Natural killer cell treated with Interleukin-12 subunit alpha and Interleukin-12 subunit beta and Interleukin-15 and Interleukin-18, amount 100 ng/mL, for 72 hours (primary cell): ENCODE data around the gene DHRS2. TPM values are rescaled to one million over a fixed set of nuclear protein-coding genes. Genes with fewer than 3 reads are reported as not detected.
A peak's percentile ranks its signal among the peaks of the same experiment; 100 is the strongest.

Experiments used
- ATAC-seq, 2 donors: fragments of 150-1000 bp; cut with Tn5 transposase in 1 of 2; sonication (Bioruptor Pico), chemical (Tn5 transposase) in 1 of 2; 2 replicates each; pipeline ENCODE4 v1.10.0; 2021
- DNase-seq: peaks from one replicate; pipeline ENCODE4 v3.0.0; 2022; ENCODE audit warnings: low spot score
- H3K27ac Mint-ChIP-seq, 2 donors: 1 replicate in 1 of 2; 2 replicates in 1 of 2; pipeline ENCODE4 v1.8.0; 2022; ENCODE audit warnings: mixed read lengths in 2 of 2, mild to moderate bottlenecking in 1 of 2, moderate library complexity in 1 of 2
- H3K27me3 Mint-ChIP-seq, 2 donors: 1 replicate in 1 of 2; 2 replicates in 1 of 2; pipeline ENCODE4 v1.8.0; 2022; ENCODE audit warnings: mixed read lengths in 2 of 2
- H3K36me3 Mint-ChIP-seq: one replicate; pipeline ENCODE4 v1.8.0; 2022; ENCODE audit warnings: mixed read lengths
- H3K4me1 Mint-ChIP-seq, 2 donors: 1 replicate in 1 of 2; 2 replicates in 1 of 2; pipeline ENCODE4 v1.8.0; 2022; ENCODE audit warnings: low read depth in 2 of 2, mixed read lengths in 2 of 2, mild to moderate bottlenecking in 1 of 2
- H3K4me3 Mint-ChIP-seq: one replicate; pipeline ENCODE4 v1.8.0; 2022; ENCODE audit warnings: mixed read lengths
- H3K9me3 Mint-ChIP-seq: 2 replicates; pipeline ENCODE4 v1.8.0; 2022; ENCODE audit warnings: mixed read lengths
- total RNA-seq, 2 donors: library from RNA; stranded (reverse); gene quantifications; one replicate each; pipeline ENCODE4 v1.2.3, GENCODE V29; 2022

Gene DHRS2
- total RNA-seq, 2 donors from 2014 or later, result 0.57 to 1.5 TPM

- ATAC-seq, result no peak
- peaks cover 10% of the 10 kb centered on the region for H3K36me3 Mint-ChIP-seq
- peaks cover 0 to 2% of the 10 kb centered on the region in 2 donors for H3K4me1 Mint-ChIP-seq
- no peak overlapping the region for H3K27ac Mint-ChIP-seq
- peaks cover 5% of the 10 kb centered on the region for H3K9me3 Mint-ChIP-seq
- peaks cover 17 to 22% of the 10 kb centered on the region in 2 donors for H3K27me3 Mint-ChIP-seq
- H3K4me3 Mint-ChIP-seq, result no peak overlapping the region
- no peak for DNase-seq
Measured at GRCh38 chr14:23620177-23620702, 15.9 kb upstream of the DHRS2 start.

- no peak overlapping the region for H3K27ac Mint-ChIP-seq
- no peak for DNase-seq
- peaks cover 5% of the 10 kb centered on the region for H3K9me3 Mint-ChIP-seq
- H3K27me3 Mint-ChIP-seq, result peaks cover 17 to 22% of the 10 kb centered on the region in 2 donors
- H3K4me3 Mint-ChIP-seq, result no peak overlapping the region
- peaks cover 0 to 2% of the 10 kb centered on the region in 2 donors for H3K4me1 Mint-ChIP-seq
- no peak for ATAC-seq
- peaks cover 11% of the 10 kb centered on the region for H3K36me3 Mint-ChIP-seq
Measured at GRCh38 chr14:23621204-23621931, 14.8 kb upstream of the DHRS2 start.

- peaks cover 11% of the 10 kb centered on the region for H3K36me3 Mint-ChIP-seq
- no peak overlapping the region for H3K27ac Mint-ChIP-seq
- H3K9me3 Mint-ChIP-seq, result peaks cover 5% of the 10 kb centered on the region
- no peak for ATAC-seq
- no peak for DNase-seq
- no peak overlapping the region for H3K4me3 Mint-ChIP-seq
- peaks cover 0 to 2% of the 10 kb centered on the region in 2 donors for H3K4me1 Mint-ChIP-seq
- peaks cover 17 to 23% of the 10 kb centered on the region in 2 donors for H3K27me3 Mint-ChIP-seq
Measured at GRCh38 chr14:23621932-23622730, 14.0 kb upstream of the DHRS2 start.

- peaks cover 5% of the 10 kb centered on the region for H3K9me3 Mint-ChIP-seq
- no peak for ATAC-seq
Measured at GRCh38 chr14:23622990-23623389, 13.2 kb upstream of the DHRS2 start.

GRCh38 chr14:23623962-23624361 is 12.2 kb upstream of the DHRS2 start:
- Mint-ChIP-seq H3K27ac (no peak overlapping the region), H3K36me3 (peaks cover 11% of the 10 kb centered on the region), H3K27me3 (peaks cover 17 to 24% of the 10 kb centered on the region in 2 donors), H3K4me1 (peaks cover 0 to 2% of the 10 kb centered on the region in 2 donors), H3K9me3 (peaks cover 5% of the 10 kb centered on the region), H3K4me3 (no peak overlapping the region)
- ATAC-seq (no peak), DNase-seq (no peak)

More at GRCh38 chr14:23622990-23623389, 13.2 kb upstream of the DHRS2 start:
- Mint-ChIP-seq H3K4me3 (no peak overlapping the region), H3K27ac (no peak overlapping the region), H3K27me3 (peaks cover 17 to 24% of the 10 kb centered on the region in 2 donors), H3K36me3 (peaks cover 11% of the 10 kb centered on the region), H3K4me1 (peaks cover 0 to 2% of the 10 kb centered on the region in 2 donors)
- no peak for DNase-seq

GRCh38 chr14:23624830-23625404 is 11.2 kb upstream of the DHRS2 start:
- H3K9me3 Mint-ChIP-seq, result peaks cover 5% of the 10 kb centered on the region
- H3K27ac Mint-ChIP-seq, result no peak overlapping the region
- H3K36me3 Mint-ChIP-seq, result peaks cover 11% of the 10 kb centered on the region
- no peak for ATAC-seq
- no peak overlapping the region for H3K4me3 Mint-ChIP-seq
- peaks cover 14 to 23% of the 10 kb centered on the region in 2 donors for H3K27me3 Mint-ChIP-seq
- DNase-seq, result no peak
- no peaks in the 10 kb centered on the region for H3K4me1 Mint-ChIP-seq

- DNase-seq, result no peak
- Mint-ChIP-seq H3K36me3 (peaks cover 11% of the 10 kb centered on the region), H3K9me3 (peaks cover 5% of the 10 kb centered on the region), H3K27me3 (peaks cover 0 to 17% of the 10 kb centered on the region in 2 donors), H3K4me1 (peaks cover 2% of the 10 kb centered on the region in 2 donors), H3K4me3 (no peak overlapping the region), H3K27ac (no peak overlapping the region)
- ATAC-seq, result no peak
Measured at GRCh38 chr14:23626946-23627345, 9.2 kb upstream of the DHRS2 start.

GRCh38 chr14:23627961-23628360 is 8.2 kb upstream of the DHRS2 start:
- H3K9me3 Mint-ChIP-seq, result peaks cover 5% of the 10 kb centered on the region
- H3K4me1 Mint-ChIP-seq, result peaks cover 6 to 7% of the 10 kb centered on the region in 2 donors
- H3K27me3 Mint-ChIP-seq, result peaks cover 0 to 10% of the 10 kb centered on the region in 2 donors
- DNase-seq (no peak), ATAC-seq (no peak)
- H3K4me3 Mint-ChIP-seq, result no peak overlapping the region
- H3K36me3 Mint-ChIP-seq, result peaks cover 11% of the 10 kb centered on the region
- no peak overlapping the region for H3K27ac Mint-ChIP-seq

- Mint-ChIP-seq H3K36me3 (peaks cover 11% of the 10 kb centered on the region), H3K27ac (no peak overlapping the region), H3K9me3 (peaks cover 5% of the 10 kb centered on the region), H3K4me1 (peaks cover 6 to 7% of the 10 kb centered on the region in 2 donors), H3K4me3 (no peak overlapping the region), H3K27me3 (peaks cover 0 to 11% of the 10 kb centered on the region in 2 donors)
- DNase-seq (no peak), ATAC-seq (no peak)
Measured at GRCh38 chr14:23629204-23629603, 7.0 kb upstream of the DHRS2 start.

GRCh38 chr14:23629832-23630396 is 6.2 kb upstream of the DHRS2 start:
- Mint-ChIP-seq H3K4me3 (no peak overlapping the region), H3K36me3 (peaks cover 3% of the 10 kb centered on the region), H3K9me3 (no peaks in the 10 kb centered on the region), H3K27me3 (peaks cover 0 to 5% of the 10 kb centered on the region in 2 donors), H3K27ac (no peak overlapping the region), H3K4me1 (peaks cover 6 to 7% of the 10 kb centered on the region in 2 donors)
- ATAC-seq (no peak), DNase-seq (no peak)

- Mint-ChIP-seq H3K4me1 (peaks cover 6 to 7% of the 10 kb centered on the region in 2 donors), H3K27me3 (peaks cover 0 to 5% of the 10 kb centered on the region in 2 donors), H3K36me3 (no peaks in the 10 kb centered on the region), H3K27ac (no peak overlapping the region), H3K4me3 (no peak overlapping the region), H3K9me3 (no peaks in the 10 kb centered on the region)
- no peak for ATAC-seq
- no peak for DNase-seq
Measured at GRCh38 chr14:23630687-23631086, 5.5 kb upstream of the DHRS2 start.

GRCh38 chr14:23631234-23631633 is 4.9 kb upstream of the DHRS2 start:
- H3K36me3 Mint-ChIP-seq, result no peaks in the 10 kb centered on the region
- no peaks in the 10 kb centered on the region for H3K9me3 Mint-ChIP-seq
- DNase-seq (no peak), ATAC-seq (no peak)
- H3K27me3 Mint-ChIP-seq, result peaks cover 0 to 5% of the 10 kb centered on the region in 2 donors
- H3K27ac Mint-ChIP-seq, result no peak overlapping the region
- H3K4me1 Mint-ChIP-seq, result peaks cover 6 to 7% of the 10 kb centered on the region in 2 donors
- H3K4me3 Mint-ChIP-seq, result no peak overlapping the region

- Mint-ChIP-seq H3K4me3 (peak overlapping the region; percentile 67), H3K9me3 (no peaks in the 10 kb centered on the region), H3K36me3 (no peaks in the 10 kb centered on the region), H3K27ac (peak overlapping the region in 1 of 2 donors; percentile 70), H3K27me3 (peaks cover 0 to 5% of the 10 kb centered on the region in 2 donors), H3K4me1 (peaks cover 6 to 7% of the 10 kb centered on the region in 2 donors)
- peak; percentile 69 to 79 for ATAC-seq
- peak; percentile 82 for DNase-seq
Measured at GRCh38 chr14:23631702-23632460, 4.3 kb upstream of the DHRS2 start.
